CD4-positive, alpha-beta T cell treated with Interleukin-10 for 1 hour (primary cell): Measurements from ENCODE around the gene ARFGEF2.

Source experiments
- DNase-seq: peaks from one replicate; pipeline ENCODE4 v3.0.0-alpha.2; 2020

The ARFGEF2 gene

GRCh38 chr20:48901326-48901725, 20.2 kb upstream of the ARFGEF2 start:
- DNase-seq: no peak

- DNase-seq: no peak
Observed at GRCh38 chr20:48903705-48904104, 17.8 kb upstream of the ARFGEF2 start.

- peak; percentile 77 for DNase-seq
Observed at GRCh38 chr20:48904566-48905296, 16.8 kb upstream of the ARFGEF2 start.

GRCh38 chr20:48905297-48905647, 16.2 kb upstream of the ARFGEF2 start:
- no peak for DNase-seq

GRCh38 chr20:48906221-48906877, 15.2 kb upstream of the ARFGEF2 start:
- DNase-seq: no peak

- no peak for DNase-seq
Observed at GRCh38 chr20:48908656-48909319, 12.7 kb upstream of the ARFGEF2 start.

GRCh38 chr20:48909910-48910309, 11.6 kb upstream of the ARFGEF2 start:
- no peak for DNase-seq

GRCh38 chr20:48910347-48910781, 11.1 kb upstream of the ARFGEF2 start:
- peak; percentile 69 for DNase-seq

- no peak for DNase-seq
Observed at GRCh38 chr20:48912065-48912464, 9.4 kb upstream of the ARFGEF2 start.

GRCh38 chr20:48916699-48917098, 4.8 kb upstream of the ARFGEF2 start:
- no peak for DNase-seq

GRCh38 chr20:48919336-48919881, 2.1 kb upstream of the ARFGEF2 start:
- DNase-seq: no peak

GRCh38 chr20:48919882-48920526, 1.5 kb upstream of the ARFGEF2 start:
- no peak for DNase-seq

GRCh38 chr20:48920527-48921167, 864 bp upstream of the ARFGEF2 start:
- no peak for DNase-seq

- DNase-seq: no peak
Observed at GRCh38 chr20:48921883-48922820, 641 bp downstream of the ARFGEF2 start.

GRCh38 chr20:48923149-48923718, 1.7 kb downstream of the ARFGEF2 start:
- no peak for DNase-seq

- no peak for DNase-seq
Observed at GRCh38 chr20:48924756-48925109, 3.2 kb downstream of the ARFGEF2 start.

GRCh38 chr20:48926267-48926666, 4.8 kb downstream of the ARFGEF2 start:
- no peak for DNase-seq

- no peak for DNase-seq
Observed at GRCh38 chr20:48926821-48927220, 5.3 kb downstream of the ARFGEF2 start.

GRCh38 chr20:48928832-48929725, 7.6 kb downstream of the ARFGEF2 start:
- no peak for DNase-seq

GRCh38 chr20:48930035-48930434, 8.5 kb downstream of the ARFGEF2 start:
- DNase-seq: no peak
